GM21526 (cell line): Measurements from ENCODE around the gene C17orf113.

Source experiments
- ATAC-seq: cut with Tn5 transposase; IDR thresholded peaks from one replicate; pipeline ENCODE4 v1.9.1; 2021; ENCODE audit warnings: moderate library complexity; ENCODE audit not compliant: unreplicated experiment, low FRiP score

Gene C17orf113

DNA sequence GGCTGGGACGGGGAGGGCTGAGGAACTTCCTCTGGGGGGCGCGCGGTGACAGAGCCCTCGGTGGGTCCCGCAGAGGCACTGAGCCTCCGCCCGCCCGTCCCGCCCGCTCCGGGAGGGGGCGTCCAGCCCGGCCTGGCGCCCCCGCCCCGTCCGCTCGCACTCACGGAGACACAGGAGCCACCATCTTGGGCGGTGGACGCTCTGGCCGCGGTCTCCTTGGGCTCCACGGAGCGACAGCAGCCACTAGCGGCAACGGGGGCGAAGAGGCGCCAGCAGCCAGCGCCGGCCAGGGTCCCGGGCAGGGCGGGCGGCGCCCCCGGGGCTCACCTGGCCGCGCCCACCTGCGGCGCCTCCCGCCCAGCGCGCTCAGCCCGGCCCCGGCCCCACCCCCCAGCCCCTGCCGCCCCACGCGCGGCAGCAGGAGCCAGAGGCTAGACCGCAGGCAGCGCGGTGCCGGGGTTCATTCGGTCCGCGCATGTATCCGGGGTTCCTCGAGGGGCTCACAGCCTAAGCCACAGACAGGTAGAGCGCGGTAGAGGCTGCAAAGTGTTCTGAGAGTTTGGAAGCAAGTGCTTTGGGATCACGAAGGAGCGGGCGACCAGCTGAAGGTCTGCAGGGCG lies at the start of gene C17orf113:
TSS of gene C17orf113 (minus strand) at position 209 of the 620 bp plus-strand sequence. CDS start 7,225 bp downstream, outside the sequence.
- no peak for ATAC-seq

DNA sequence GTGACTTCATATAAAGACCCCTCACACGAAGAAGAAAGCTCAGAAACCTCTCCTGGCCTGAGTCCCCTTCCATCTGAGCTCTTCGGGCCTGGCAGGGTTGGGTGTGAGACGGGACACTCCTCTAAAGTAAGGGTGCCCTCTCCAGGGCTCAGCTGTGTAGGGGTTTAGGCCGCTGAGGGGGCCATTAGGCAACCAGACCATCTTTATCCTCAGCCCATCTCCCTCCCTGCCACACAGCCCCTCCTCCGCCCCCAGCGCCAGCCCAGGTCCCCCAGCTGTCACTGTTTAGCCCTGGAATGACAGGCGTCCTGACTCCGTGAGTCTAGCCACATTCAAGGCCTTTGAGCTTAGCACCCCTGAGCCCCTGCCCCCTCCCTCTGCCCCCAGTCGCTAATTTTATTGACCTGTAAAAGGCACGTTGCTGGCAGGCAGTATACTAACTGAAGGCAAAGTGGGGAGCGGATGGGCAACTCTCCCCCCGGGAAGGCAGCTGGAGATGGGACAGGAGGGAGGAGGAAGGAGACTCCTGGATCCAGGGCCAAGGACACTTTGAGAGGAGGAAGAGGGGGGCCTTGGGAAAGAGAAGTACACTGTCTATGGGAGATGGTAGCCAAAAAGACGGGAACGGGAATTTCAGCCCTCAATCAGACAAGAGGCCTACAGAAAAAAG lies 48.5 kb upstream of the C17orf113 start:
- no peak for ATAC-seq

DNA sequence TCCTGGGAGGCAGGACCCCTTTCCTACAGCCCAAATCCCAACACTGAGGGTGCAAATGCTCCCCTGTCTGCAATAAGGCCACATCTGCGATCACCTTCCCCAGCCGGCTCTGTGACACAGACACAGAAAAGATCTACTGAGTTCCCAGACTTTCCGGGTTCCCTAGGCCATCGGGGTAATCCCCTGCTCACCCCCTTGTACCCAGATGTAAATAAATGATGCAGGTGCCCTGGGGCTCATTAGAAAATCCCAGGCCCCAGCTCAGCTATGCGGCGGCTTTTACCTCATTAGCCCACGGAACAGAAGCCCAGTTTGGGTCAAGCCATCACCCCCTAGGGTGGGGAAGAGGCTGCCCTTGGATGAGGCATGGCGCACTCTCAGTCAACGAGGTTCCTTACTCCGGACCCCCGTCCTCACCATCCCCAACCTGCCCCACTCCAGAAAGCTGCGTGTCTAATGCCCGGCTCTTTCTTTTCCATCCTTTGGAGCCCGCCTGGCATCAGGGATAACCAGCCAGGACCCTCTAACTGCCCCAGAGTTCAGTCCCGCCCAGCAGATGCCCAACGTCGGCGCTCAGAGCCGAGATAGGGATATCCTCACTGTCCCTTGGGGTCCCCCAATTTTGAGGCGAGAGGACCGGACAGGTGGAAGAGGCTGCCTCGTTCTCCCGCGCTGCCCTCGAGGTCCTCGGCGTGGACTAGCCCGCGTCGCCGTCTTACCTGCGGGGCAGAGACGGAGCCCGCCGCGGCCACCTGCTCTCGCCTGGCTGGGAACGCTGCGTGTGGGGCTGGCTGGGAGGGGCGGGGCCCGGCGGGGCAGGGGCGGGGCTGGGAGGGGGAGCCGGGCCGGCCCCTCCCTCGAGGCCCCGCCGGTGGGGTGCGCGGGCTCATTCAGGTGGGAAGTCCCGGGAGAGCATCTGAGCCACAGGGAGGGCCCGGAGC lies 47.6 kb upstream of the C17orf113 start, which contains the start of gene ZNF385C:
TSS of gene ZNF385C (minus strand) at position 783 of the 941 bp plus-strand sequence. CDS start 35,417 bp downstream, outside the sequence.
- ATAC-seq = no peak

GRCh38 chr17:42096360-42097111 lies 46.1 kb upstream of the C17orf113 start:
- ATAC-seq = no peak

DNA sequence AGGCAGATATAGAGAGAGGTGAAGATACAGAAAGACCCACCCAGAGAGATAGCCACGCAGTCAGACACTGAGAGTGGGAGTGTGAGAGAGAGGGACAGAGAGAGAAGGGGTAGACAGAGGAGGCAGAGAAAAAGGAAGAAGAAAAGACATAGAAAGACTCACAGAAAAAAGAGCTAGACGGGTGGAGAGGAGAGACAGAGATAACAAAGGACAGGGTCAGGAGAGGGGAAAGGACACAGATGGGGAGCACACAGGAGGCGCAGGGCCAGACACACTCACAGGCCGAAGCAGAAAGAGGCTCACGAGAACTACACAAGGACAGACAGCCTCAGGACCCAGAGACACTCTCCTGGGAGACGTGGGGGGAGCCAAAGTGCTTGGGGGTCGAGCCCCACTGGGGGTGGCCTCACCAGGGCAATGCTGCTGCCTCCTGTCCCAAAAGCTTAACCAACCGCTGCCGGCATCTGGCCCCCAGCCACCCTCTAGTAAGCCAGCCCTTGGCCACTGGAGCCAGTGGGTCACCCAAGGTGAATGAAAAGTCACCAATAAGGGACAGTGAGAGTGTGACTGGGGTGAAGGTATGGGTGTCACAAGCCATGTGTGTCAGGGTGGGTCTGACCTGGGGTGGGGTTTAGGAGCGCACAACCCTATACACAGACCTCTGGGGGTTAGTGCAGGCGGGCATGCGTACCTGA lies 44.1 kb upstream of the C17orf113 start:
- no peak for ATAC-seq

DNA sequence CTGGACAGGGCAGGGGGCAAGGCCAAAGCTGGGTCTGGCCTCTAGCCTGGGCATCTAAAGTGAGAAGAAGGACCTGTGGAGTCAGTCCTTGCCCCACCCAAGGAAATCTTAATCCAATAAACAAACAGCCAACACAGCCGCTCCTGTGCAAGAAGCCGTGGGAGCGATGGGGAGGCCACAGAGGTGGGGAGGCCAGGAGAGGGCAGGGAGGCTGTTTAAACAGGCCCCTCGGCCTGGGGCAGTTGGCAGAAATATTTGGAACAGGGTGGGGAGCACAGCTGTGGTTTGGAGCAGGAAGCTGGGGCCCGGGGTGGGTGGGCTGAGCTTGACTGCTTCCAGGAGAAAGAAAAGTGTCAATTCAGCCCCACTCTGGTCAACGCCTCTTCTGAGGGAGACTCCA lies 42.5 kb upstream of the C17orf113 start:
- no peak for ATAC-seq

GRCh38 chr17:42090964-42091790 lies 40.8 kb upstream of the C17orf113 start:
- no peak for ATAC-seq

- ATAC-seq = no peak
Observed at GRCh38 chr17:42088736-42089135, 38.3 kb upstream of the C17orf113 start.

DNA sequence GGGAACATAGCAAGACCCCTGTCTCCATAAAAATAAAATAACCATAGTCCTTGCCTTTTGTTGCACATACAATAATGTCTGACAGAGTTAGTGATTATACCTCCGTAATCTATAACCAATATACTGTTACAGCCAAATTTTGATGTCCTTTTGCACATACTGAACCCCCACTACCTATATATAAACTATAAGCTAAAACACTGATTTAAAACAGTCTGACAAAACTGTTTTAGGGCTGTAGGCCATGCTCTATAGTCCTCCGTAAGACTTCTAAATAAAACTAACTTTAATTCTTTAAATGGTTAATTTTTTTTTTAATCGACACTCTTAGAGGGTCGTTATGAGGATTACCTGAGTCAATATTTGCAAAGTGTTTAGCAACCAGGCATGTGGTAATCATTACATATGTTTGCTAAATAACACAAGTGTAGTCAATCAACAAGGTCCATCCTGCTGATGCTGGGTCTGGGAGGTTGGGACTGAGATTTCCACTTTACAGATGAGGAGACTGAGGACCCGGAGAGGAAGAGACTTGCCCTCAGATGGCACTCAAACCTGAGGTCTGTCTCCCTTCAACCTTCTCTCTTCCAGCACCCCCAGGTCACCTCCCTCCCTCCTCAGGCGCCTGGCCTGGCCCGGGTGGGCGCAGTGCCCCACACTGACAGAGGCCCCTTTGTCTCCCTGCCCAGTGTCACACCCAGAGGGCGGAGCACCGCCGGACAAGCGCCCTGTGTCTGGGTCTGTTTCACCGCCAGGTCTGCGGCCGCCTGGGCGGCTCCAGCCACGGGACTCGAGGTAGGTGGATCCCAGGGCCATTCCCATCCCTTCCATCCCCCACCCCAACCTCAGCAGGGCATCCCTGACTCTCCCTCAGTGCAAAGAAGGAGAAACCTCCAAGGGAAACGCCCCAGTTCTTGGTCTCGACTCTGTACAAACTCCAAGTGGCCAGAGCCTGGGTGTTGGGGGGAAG lies 37.6 kb upstream of the C17orf113 start:
- no peak for ATAC-seq

DNA sequence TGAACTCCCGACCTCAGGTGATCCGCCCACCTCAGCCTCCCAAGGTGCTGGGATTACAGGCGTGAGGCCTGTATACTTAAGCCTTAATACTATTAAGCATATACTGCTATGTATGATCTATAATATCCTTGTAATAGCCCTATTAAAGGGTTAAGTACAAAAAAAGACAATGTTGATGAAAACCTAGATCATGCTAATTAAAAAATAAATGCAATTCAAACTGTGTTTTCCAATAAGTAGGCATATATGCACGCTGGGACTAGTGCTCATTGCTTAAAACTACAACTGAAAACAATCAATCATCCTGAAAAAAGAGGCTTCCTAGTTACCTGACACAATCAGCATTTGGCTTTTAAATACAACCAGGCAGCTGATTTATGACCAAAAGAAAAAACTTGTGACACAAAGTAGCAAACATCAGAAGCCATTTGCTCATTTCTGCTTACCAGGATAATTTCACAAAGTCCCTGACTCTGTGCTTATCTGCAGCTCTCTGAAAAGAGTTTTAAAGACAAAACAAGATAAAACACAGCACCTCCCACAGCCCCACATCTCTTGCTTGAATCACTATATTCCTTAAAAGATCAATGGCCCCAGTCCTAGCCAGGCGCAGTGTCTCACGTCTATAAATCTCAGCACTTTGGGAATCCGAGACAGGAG lies 36.8 kb upstream of the C17orf113 start:
- no peak for ATAC-seq

GRCh38 chr17:42081516-42082129 lies 31.2 kb upstream of the C17orf113 start:
- no peak for ATAC-seq

- no peak for ATAC-seq
Observed at GRCh38 chr17:42079541-42079940, 29.1 kb upstream of the C17orf113 start.

- no peak for ATAC-seq
Observed at GRCh38 chr17:42078396-42079043, 28.1 kb upstream of the C17orf113 start.

DNA sequence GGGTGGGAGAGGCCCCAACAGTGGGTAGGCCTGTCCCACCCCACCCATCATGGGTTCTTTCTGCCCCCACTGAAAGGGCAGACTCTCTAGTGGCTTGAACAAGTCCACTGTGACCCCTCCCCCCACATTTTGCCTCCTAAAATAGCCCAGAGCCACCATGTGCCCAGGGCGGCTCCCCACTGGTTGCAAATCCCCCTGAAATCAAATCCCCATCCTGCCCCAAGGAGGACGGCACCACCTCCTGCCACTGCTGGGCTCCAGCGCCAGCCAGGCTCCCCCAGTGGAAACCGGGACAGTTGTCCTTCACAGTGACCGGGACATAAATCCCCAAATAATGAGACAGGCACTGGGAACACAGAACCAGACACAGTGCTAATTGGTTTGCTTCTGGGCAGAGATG lies 27.4 kb upstream of the C17orf113 start:
- ATAC-seq = no peak

- ATAC-seq = no peak
Observed at GRCh38 chr17:42076797-42077559, 26.6 kb upstream of the C17orf113 start.

- ATAC-seq = no peak
Observed at GRCh38 chr17:42075789-42076188, 25.4 kb upstream of the C17orf113 start.
